ENCODE results near the gene SLC20A1. TPM values are rescaled to one million over a fixed set of nuclear protein-coding genes. Genes with fewer than 3 reads are reported as not detected.

Gene SLC20A1
- total RNA-seq, 1 donor from 2014 or later: 36.6 TPM

DNA sequence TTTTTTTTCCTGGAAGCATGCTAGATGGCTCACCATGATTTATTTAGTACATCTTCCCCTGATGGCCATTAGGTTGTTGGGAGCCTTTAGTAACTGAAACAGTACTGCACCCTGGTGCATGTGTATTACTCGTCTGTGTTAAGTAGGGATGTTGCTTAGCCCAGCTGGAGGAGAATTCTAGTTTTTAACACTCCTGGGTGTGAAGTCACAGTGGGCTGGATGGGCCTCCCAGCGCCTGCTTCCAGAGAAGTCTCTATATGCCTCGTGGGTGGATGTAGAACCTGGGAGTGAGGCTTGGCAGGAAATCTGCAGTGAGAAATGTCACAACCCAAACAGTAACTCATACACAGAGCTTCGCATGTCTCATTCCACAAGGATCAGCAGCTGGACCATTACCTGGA lies 46.1 kb downstream of the SLC20A1 start:
- intact Hi-C loops (cut with DNase I): no loop called here
- Histone ChIP-seq H3K9me3 (no peaks in the 10 kb centered on the region), H3K4me1 (peaks cover 9% of the 10 kb centered on the region), H3K27ac (no peak overlapping the region), H3K4me3 (no peak overlapping the region), H3K36me3 (no peaks in the 10 kb centered on the region), H3K27me3 (no peaks in the 10 kb centered on the region)
- DNase-seq (ENCODE audit: extremely low spot score in 2 of 2): peak in 1 of 2 donors; percentile 77
- TF ChIP-seq, protein P1, sequence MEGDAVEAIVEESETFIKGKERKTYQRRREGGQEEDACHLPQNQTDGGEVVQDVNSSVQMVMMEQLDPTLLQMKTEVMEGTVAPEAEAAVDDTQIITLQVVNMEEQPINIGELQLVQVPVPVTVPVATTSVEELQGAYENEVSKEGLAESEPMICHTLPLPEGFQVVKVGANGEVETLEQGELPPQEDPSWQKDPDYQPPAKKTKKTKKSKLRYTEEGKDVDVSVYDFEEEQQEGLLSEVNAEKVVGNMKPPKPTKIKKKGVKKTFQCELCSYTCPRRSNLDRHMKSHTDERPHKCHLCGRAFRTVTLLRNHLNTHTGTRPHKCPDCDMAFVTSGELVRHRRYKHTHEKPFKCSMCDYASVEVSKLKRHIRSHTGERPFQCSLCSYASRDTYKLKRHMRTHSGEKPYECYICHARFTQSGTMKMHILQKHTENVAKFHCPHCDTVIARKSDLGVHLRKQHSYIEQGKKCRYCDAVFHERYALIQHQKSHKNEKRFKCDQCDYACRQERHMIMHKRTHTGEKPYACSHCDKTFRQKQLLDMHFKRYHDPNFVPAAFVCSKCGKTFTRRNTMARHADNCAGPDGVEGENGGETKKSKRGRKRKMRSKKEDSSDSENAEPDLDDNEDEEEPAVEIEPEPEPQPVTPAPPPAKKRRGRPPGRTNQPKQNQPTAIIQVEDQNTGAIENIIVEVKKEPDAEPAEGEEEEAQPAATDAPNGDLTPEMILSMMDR (IDR thresholded peaks at IDR 0.05): no peak
- TF ChIP-seq POLR2AphosphoS5 (IDR thresholded peaks at IDR 0.05; ENCODE audit: insufficient read depth in 1 of 2, low read depth in 1 of 2) (no peak), POLR2A (IDR thresholded peaks at IDR 0.05) (no peak)

DNA sequence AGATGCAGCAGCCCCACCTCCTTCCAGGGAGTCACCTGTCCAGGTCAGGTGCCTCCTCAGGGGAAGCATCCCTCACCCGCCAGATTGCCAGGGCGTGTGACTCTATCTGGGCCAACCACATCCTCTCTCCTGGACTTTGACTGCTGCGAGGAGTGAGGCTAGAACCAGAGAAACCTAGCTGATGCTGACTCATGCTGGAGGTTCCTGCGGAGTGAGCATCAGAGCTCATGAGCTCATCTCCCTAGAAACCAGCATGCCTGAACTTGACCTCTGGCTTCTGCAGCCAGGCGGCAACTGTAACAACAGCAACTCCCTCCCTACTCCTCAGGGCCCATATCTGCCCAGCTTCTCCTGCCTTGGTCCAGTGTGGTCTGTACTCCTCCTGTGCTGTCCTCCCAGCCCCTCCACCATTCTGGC lies 46.8 kb downstream of the SLC20A1 start:
- no peaks in the 10 kb centered on the region for H3K9me3 ChIP-seq
- H3K4me3 ChIP-seq: no peak overlapping the region
- no peak overlapping the region for H3K27ac ChIP-seq
- no peaks in the 10 kb centered on the region for H3K27me3 ChIP-seq
- intact Hi-C loops (cut with DNase I): no loop called here
- H3K4me1 ChIP-seq: peaks cover 9% of the 10 kb centered on the region
- TF ChIP-seq POLR2A (IDR thresholded peaks at IDR 0.05) (no peak), POLR2AphosphoS5 (IDR thresholded peaks at IDR 0.05; ENCODE audit: insufficient read depth in 1 of 2, low read depth in 1 of 2) (peak; percentile 34 to 74)
- TF ChIP-seq, protein P1 (IDR thresholded peaks at IDR 0.05): no peak
- H3K36me3 ChIP-seq: no peaks in the 10 kb centered on the region
- DNase-seq (ENCODE audit: extremely low spot score in 2 of 2): peak in 1 of 2 donors; percentile 92

DNA sequence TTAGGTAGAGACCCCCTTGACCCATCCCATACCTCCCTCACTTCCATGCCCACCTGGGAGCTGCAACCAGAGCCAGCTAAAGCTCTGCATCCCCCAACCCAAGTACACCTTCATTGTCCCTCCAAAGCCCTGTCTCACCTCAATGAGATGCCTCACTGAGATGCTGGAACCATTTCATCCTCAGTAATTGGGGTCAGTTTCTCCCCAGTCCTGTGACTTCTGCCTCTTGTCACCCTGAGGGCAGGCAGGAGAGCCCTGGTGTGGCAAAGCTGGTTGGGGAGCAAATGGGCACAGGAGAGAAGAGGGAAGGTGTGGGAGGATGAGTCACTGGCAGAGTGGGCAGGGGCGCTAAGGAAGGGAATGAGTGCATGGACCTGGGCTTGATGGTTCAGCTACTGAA lies 47.2 kb downstream of the SLC20A1 start:
- no peak overlapping the region for H3K27ac ChIP-seq
- intact Hi-C loops (cut with DNase I): no loop called here
- no peak for DNase-seq (ENCODE audit: extremely low spot score in 2 of 2)

DNA sequence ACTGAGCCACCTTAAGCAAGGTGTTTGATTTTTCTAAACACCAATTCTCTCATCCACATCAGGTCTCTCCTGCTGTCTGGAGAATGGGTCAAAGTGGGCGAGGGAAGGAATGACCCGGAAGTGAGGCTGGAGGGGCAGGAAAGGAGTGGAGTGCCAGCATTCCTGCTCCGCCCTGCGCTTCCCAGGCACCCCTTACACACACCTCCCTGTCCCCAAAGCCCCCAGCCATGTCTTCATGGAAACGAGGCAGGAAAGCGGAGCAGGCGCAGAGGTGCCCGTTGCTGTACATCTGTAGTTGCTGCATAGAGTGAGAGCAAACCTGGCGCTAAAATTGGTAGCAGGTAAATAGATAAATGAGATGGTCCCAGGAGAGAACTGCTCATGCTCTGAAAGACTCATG lies 47.9 kb downstream of the SLC20A1 start:
- Histone ChIP-seq H3K4me1 (peaks cover 9% of the 10 kb centered on the region), H3K27ac (no peak overlapping the region), H3K4me3 (no peak overlapping the region), H3K9me3 (no peaks in the 10 kb centered on the region), H3K27me3 (no peaks in the 10 kb centered on the region), H3K36me3 (no peaks in the 10 kb centered on the region)
- no peak for DNase-seq (ENCODE audit: extremely low spot score in 2 of 2)
- intact Hi-C loops (cut with DNase I): no loop called here
- no peak for TF ChIP-seq POLR2AphosphoS5 (IDR thresholded peaks at IDR 0.05; ENCODE audit: insufficient read depth in 1 of 2, low read depth in 1 of 2)
- no peak for TF ChIP-seq POLR2A (IDR thresholded peaks at IDR 0.05)
- TF ChIP-seq, protein P1 (IDR thresholded peaks at IDR 0.05): no peak

More for the DNA sequence above, 47.2 kb downstream of the SLC20A1 start:
- H3K4me1 ChIP-seq: peaks cover 9% of the 10 kb centered on the region
- H3K4me3 ChIP-seq: no peak overlapping the region
- H3K36me3 ChIP-seq: no peaks in the 10 kb centered on the region
- TF ChIP-seq POLR2AphosphoS5 (IDR thresholded peaks at IDR 0.05; ENCODE audit: insufficient read depth in 1 of 2, low read depth in 1 of 2) (no peak), POLR2A (IDR thresholded peaks at IDR 0.05) (no peak)
- TF ChIP-seq, protein P1 (IDR thresholded peaks at IDR 0.05): no peak
- no peaks in the 10 kb centered on the region for H3K27me3 ChIP-seq
- H3K9me3 ChIP-seq: no peaks in the 10 kb centered on the region

DNA sequence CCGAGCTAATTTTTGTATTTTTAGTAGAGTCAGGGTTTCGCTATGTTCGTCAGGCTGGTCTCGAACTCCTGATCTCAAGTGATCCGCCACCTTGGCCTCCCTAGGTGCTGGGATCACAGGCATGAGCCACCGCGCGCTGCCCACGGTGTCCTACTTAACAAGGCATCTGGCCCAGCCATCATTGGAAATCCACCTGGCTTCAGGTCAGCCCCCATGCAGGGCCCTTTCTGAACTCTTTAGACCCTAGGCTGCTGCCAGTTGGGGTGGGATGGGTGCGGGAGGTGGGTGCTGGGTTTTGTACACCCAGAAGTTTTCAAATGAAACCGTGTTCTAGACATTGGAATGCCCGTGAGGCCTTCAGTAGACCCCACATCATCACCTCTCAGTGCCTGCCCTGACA lies 48.4 kb downstream of the SLC20A1 start:
- Histone ChIP-seq H3K27me3 (no peaks in the 10 kb centered on the region), H3K4me1 (peaks cover 9% of the 10 kb centered on the region), H3K4me3 (no peak overlapping the region), H3K36me3 (no peaks in the 10 kb centered on the region), H3K9me3 (no peaks in the 10 kb centered on the region), H3K27ac (no peak overlapping the region)
- peak in 1 of 2 donors; percentile 56 for DNase-seq (ENCODE audit: extremely low spot score in 2 of 2)
- intact Hi-C loops (cut with DNase I): no loop called here
- TF ChIP-seq POLR2AphosphoS5 (IDR thresholded peaks at IDR 0.05; ENCODE audit: insufficient read depth in 1 of 2, low read depth in 1 of 2) (no peak), POLR2A (IDR thresholded peaks at IDR 0.05) (no peak)
- TF ChIP-seq, protein P1 (IDR thresholded peaks at IDR 0.05): no peak

Measured in vagina (tissue), 2 donors.